ENCODE data around the gene EPB41L2.

Gene EPB41L2

DNA sequence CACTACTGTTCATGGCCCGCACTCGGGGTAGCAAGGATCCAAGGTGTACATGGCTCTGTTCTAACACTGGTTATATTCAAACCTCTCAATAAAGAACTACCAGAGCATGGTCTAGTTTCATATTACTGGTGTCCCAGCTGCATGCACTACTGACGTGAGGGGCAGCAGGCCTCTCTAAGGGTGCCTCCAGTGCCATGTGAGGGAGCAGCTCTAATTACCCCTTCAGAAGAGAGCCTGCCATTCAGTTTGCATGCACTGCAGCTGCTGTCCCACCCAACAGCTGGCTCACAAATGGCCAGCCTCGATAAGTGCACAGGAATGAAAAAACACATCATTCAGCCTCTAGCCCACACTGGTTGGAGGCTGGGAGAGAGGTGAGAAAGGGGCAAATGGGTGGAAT is 150.6 kb downstream of the EPB41L2 start:
- no peak for DNase-seq (ENCODE audit: low read depth, low spot score)

DNA sequence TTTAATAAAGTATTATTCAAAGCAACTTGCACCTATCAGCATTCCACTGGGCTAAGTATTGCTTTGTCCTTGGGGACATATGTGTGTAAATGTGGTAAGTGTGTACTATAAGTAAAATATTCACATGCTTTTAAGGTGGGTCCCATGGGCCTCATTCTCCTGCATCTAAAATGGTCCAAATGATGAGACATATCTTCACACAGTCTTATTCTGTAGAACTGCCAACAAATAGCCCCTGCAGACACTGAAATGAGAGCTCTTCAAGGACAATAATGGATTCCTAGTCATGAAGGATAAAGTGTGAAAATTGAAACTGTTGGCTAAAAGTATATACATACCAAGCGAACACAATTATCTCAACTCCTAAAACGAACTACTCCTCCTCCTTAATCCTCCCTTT is 154.1 kb downstream of the EPB41L2 start:
- no peak for DNase-seq (ENCODE audit: low read depth, low spot score)

- DNase-seq (ENCODE audit: low read depth, low spot score) = no peak
Measured at GRCh38 chr6:130908188-130908587, 154.9 kb downstream of the EPB41L2 start.

DNA sequence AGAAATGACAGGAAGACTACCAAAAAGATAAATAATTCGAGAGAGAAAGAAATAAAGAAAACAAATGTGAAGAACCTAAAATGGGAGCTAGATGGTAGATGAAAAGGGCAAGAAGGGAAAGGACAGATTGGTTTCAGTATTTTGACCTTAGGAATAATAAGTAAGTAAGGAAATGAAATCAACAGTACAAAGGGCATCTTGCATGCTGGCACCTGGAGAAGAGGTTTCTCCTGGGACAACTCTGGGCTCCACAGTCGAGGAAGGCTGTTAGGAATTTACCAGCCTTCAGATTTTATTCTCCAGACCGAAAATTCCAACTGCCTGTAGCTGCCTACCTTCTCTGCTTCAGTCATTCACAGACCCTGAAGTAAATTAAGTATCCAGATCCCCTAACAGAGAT is 155.4 kb downstream of the EPB41L2 start:
- no peak for DNase-seq (ENCODE audit: low read depth, low spot score)

DNA sequence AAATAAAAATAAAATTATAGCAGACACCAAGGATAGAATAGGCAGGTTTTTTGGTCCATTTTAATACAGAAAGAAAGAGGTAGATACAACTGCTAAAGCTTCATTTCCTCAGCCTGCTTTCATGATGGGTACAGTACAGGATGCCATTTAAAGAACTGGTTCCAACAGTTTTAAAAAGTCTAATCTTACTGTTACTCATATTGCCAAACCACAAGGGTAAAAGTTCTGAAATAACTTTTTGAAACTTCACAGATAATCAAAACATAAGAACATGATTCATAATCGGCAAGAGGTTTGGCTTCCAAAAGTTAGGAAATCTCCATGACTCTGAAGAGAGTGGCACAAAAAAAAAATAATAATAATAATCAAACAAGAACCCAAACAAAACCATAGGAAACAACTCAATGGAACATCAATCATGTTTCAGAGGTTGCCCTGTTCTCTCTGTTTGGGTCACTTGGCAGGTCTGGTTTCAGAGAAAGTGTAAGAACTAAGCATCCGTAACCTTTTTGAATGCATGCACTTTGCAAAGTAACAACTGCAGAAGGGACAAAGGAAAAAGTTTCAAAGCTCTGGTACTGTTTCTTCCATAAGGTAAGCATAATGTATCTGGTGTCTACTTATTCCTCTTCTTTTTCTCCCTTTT is 156.2 kb downstream of the EPB41L2 start:
- peak; percentile 32 for DNase-seq (ENCODE audit: low read depth, low spot score)

- no peak for DNase-seq (ENCODE audit: low read depth, low spot score)
Measured at GRCh38 chr6:130903602-130904001, 159.4 kb downstream of the EPB41L2 start.

GRCh38 chr6:130903007-130903406 is 160.0 kb downstream of the EPB41L2 start:
- no peak for DNase-seq (ENCODE audit: low read depth, low spot score)

GRCh38 chr6:130900913-130901312 is 162.1 kb downstream of the EPB41L2 start:
- peak; percentile 17 for DNase-seq (ENCODE audit: low read depth, low spot score)

GRCh38 chr6:130896249-130896648 is 166.8 kb downstream of the EPB41L2 start:
- no peak for DNase-seq (ENCODE audit: low read depth, low spot score)

- no peak for DNase-seq (ENCODE audit: low read depth, low spot score)
Measured at GRCh38 chr6:130895516-130895915, 167.5 kb downstream of the EPB41L2 start.

DNA sequence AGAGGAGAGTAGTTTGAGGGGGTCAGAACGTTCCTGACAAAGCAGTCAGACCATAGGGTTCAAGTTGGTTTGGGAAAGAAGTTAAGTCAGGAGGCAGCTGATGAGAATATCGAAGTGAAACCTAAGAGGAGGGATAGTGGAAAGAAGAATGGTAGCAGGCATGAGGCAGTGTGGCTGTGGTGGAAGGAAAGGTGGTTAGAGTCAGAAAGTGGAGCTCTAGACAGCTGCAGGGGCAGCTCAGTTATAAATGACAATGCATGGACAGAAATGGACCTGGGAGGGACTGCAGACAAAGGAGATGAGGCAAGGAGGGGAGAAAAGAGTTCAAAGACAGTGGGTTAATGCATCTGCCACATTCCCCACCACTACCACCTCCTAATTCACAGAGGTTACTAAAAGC is 169.3 kb downstream of the EPB41L2 start:
- DNase-seq (ENCODE audit: low read depth, low spot score) = no peak

- no peak for DNase-seq (ENCODE audit: low read depth, low spot score)
Measured at GRCh38 chr6:130893277-130893676, 169.8 kb downstream of the EPB41L2 start.

DNA sequence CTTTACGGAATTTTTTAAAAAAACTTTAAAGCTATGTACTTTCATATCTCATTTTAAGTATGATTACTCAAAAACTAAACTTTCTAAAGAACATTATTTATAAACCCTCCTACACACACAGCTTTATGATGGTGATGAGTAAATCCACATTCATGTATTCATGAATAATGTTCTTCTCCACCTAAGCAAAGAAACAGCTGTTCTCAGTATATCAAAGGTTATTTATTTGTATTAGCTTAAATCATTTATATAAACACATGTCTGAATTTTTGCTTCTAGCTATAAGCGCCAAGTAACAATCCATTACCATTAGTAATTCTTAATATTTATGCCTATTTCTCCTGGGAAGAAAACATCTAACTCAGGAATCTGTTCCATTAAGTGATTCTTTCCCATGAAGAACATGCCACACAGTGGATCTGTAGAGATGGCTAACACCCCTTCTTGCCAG is 172.5 kb downstream of the EPB41L2 start:
- DNase-seq (ENCODE audit: low read depth, low spot score) = no peak

DNA sequence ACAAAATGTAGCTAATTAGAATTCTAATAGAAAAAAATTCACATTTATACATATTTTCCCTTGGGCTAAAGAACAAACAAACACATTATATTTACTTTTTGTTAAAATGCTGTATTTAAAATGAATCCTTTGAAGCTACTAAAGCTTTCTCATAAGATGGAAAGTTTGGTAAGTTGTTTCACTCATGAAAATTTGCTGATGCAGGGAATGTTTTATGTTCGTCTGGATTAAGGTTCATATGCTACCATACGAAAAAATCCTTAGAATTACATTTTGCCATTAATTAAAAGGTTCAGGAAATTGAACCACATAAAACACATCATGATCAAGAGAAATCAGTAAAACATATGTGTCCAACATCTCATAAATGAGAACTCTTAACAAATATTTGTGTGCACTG is 173.6 kb downstream of the EPB41L2 start:
- no peak for DNase-seq (ENCODE audit: low read depth, low spot score)

- DNase-seq (ENCODE audit: low read depth, low spot score) = no peak
Measured at GRCh38 chr6:130888246-130888645, 174.8 kb downstream of the EPB41L2 start.

DNA sequence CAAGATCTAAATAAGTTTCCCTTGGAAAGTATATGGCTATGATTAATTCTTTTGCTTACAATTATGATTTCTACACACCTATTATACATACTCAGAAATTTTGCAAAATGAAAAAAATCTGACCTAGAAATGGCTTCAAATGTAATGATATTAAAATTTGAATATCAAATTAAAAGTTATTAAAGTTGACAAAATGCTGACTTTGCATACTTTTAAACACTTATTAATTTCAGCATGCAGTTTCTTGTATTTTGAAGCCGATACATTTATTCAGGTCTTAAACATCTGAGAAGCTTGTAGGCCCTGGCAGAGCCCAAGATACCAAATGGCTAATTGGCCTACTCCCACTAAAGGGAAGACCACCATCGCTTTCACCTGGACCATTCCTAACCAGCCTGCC is 176.1 kb downstream of the EPB41L2 start:
- no peak for DNase-seq (ENCODE audit: low read depth, low spot score)

- peak; percentile 72 for DNase-seq (ENCODE audit: low read depth, low spot score)
Measured at GRCh38 chr6:130885392-130886192, 177.5 kb downstream of the EPB41L2 start.

DNA sequence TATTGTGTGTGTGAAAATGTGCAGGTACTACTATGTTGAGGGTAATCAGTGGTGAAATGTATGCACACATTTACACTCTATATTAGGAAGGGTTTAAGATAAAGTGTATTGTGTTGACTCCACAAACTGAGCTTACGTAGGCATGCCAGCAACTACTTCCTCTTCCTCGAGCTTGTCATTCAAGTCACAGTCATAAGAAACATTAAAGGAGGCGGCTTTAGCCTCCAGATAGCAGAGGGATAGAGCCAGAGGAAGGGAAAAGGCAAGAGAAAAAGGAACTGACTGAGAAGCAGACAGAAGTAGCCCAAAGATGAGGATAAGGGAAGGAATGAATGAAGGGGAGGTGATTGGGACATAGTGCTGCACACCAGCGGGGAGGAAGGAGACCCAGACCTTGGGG is 180.7 kb downstream of the EPB41L2 start:
- DNase-seq (ENCODE audit: low read depth, low spot score) = no peak

DNA sequence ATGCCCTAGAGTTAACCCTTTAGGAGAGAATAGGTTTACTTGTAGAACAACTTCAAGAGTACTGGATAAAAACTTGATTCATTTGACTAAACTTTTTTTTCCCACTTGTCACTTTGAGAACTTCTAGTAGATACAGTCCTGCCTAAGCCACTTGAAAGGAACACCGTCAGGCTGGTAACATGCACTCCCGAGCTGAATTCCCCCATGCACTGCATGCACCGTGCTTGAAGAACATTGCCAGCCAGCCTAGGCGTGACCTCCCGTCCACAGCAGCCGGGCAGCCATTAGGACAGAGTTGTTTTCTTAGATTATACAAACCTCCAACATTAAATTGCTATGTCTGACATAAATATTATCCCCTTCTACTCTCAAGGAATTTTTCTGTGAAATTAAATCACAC is 183.2 kb downstream of the EPB41L2 start:
- no peak for DNase-seq (ENCODE audit: low read depth, low spot score)

DNA sequence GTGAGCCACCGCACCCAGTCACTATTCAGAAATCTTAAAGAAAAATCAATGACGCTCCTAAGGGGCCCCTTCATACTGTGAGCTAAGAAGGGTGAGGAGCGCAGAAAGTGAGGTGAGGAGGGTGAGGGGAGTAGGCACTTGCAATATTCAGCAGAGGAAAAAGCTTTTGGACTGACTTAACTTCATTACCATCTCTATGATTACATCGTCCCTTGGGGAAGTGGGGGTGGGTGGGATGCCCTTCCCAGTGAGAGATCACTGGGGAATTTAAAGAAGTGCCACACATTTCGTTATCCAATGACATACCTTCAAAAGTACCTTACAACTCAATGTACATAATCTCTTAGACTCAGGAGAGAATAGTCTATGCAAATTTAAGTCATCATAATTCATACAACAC is 189.3 kb downstream of the EPB41L2 start:
- no peak for DNase-seq (ENCODE audit: low read depth, low spot score)

GRCh38 chr6:130872250-130873095 is 190.6 kb downstream of the EPB41L2 start:
- DNase-seq (ENCODE audit: low read depth, low spot score) = peak; percentile 21

- DNase-seq (ENCODE audit: low read depth, low spot score) = no peak
Measured at GRCh38 chr6:130870179-130870880, 192.7 kb downstream of the EPB41L2 start.
